HG02884 (cell line): Measurements from ENCODE around the gene RNF40.
"Not testable (repeated sequence)": the region's sequence is repeated elsewhere in the genome, so short reads cannot be mapped to it uniquely, and the experiment has no call there.

ENCODE experiments used
- ATAC-seq: cut with Tn5 transposase; IDR thresholded peaks from one replicate; pipeline ENCODE4 v1.9.1; 2021; ENCODE audit warnings: mild to moderate bottlenecking, moderate library complexity; ENCODE audit not compliant: unreplicated experiment

RNF40 gene

DNA sequence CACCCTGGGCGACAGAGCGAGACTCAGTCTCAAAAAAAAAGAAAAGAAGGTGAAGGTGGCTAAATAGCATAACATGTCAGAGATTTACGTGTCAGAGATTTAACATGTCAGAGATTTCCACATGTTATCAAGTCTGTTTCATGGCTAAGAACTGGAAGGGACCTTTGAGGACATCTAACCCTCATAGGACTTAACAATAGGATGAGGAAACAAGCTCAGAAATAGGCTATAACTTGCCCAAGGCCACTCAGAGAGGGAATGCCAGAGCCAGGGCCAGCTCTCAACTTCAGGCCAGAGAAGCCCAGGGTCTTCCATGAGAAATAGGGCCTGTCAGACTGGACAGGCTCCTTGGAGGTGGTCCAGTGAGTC lies 51.7 kb downstream of the RNF40 start:
- ATAC-seq = no peak

DNA sequence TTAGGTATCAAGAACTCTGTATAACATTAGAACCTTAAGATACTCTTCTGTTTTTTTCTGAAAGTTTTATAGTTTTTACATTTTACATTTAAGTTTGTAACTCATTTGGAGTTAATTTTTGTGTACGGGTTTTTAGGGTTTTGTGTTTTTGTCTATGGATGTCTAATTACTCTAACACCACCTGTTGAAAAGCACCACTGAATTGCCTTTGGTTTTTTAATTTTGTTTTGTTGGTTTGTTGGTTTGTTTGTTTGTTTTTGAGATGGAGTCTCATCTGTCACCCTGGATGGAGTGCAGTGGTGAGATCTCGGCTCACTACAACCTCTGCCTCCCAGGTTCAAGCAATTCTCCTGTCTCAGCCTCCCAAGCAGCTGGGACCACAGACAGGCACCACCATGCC lies 54.6 kb downstream of the RNF40 start:
- no peak for ATAC-seq

DNA sequence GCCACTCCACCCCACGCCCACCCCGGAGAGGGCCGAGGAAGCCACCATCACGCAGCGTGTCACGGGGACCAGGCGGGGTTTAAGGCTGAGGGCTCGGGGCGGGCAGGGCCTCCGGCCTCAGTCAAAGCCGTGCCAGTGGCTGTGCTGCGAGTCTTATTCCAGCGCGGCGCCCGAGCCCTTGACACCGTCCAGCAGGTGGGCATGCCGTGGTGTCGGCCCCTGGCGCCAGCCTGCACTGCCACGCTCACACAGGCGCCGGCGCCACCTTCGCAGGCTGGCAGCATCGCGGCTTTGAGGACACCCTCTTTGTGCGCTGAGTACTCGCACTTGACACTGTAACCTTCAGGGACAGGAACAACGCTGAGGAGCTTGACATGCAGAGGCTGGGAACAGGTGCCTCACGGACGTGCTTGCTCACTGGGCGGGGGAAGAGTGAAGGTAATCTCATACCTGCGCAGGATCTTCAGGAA lies 58.9 kb downstream of the RNF40 start:
- no peak for ATAC-seq

DNA sequence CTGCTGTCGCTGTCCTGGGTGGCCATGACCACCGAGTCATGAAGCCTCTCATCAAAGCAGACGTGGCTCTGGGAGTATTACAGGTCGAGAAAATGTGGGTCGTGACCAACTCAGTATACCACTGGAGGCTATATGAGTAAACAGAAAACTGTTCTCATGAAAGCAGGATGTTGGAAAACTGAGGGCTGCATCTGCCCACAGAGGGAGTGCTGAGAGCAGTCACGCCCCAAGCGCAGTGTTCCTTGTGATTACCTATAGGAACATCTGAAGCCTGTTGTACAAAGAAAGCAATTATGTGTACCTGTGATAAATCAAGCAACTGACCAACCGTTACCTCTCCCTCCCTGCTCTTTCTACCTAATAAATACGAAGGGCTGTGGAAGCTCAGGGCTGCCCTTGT lies 59.3 kb downstream of the RNF40 start:
- not testable (repeated sequence) for ATAC-seq

DNA sequence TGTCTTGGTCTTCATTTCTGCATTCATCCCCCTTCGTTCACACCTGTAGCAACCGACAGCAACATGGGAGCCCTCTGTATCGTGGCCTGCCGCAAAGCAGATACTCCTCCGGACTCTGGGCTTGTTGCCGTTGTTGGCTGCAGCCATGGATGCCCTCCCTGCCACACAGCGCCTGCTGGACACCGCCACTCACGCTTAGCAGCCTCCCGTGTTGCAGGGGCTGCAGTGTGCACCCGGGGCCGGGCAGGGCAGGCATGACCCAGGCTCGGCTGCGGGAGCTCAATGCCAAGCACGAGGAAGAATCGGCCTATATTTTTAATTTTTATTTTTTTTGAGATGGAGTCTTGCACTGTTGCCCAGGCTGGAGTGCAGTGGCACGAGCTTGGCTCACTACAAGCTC lies 59.8 kb downstream of the RNF40 start:
- no peak for ATAC-seq
